IPS DF 6.9 (cell line): ENCODE results near the gene LCNL1.

Experiments used
- DNase-seq: peaks from one replicate; pipeline ENCODE4 v3.0.0-alpha.2; 2013; ENCODE audit warnings: low read depth, low spot score
- H3K27ac ChIP-seq: one replicate; pipeline ENCODE4 v1.5.1; 2013; ENCODE audit warnings: low read length, control low read depth
- H3K27me3 ChIP-seq: 2 replicates; pipeline ENCODE4 v1.6.1; 2013; ENCODE audit warnings: mild to moderate bottlenecking, low read length; ENCODE audit not compliant: control insufficient read depth, insufficient read depth
- H3K36me3 ChIP-seq: 2 replicates; pipeline ENCODE4 v1.6.1; 2013; ENCODE audit warnings: low read length; ENCODE audit not compliant: control insufficient read depth, insufficient read depth
- H3K4me1 ChIP-seq: 2 replicates; pipeline ENCODE4 v1.6.1; 2013; ENCODE audit warnings: low read length; ENCODE audit not compliant: control insufficient read depth, insufficient read depth
- H3K4me3 ChIP-seq: 2 replicates; pipeline ENCODE4 v1.5.1; 2013; ENCODE audit warnings: mild to moderate bottlenecking, low read length
- H3K9me3 ChIP-seq: 2 replicates; pipeline ENCODE4 v1.6.1; 2013; ENCODE audit warnings: low read length, inconsistent platforms; ENCODE audit not compliant: control insufficient read depth, insufficient read depth
- WGBS: extraction: QIAGEN DNeasy Blood & Tissue Kit; methylation state at CpG from one replicate; pipeline ENCODE4 v1.1.7; 2013; ENCODE audit warnings: mixed read lengths, missing lambda C conversion rate; ENCODE audit not compliant: insufficient read length, insufficient coverage; 5-methylcytosine and 5-hydroxymethylcytosine counted together

LCNL1 gene

DNA sequence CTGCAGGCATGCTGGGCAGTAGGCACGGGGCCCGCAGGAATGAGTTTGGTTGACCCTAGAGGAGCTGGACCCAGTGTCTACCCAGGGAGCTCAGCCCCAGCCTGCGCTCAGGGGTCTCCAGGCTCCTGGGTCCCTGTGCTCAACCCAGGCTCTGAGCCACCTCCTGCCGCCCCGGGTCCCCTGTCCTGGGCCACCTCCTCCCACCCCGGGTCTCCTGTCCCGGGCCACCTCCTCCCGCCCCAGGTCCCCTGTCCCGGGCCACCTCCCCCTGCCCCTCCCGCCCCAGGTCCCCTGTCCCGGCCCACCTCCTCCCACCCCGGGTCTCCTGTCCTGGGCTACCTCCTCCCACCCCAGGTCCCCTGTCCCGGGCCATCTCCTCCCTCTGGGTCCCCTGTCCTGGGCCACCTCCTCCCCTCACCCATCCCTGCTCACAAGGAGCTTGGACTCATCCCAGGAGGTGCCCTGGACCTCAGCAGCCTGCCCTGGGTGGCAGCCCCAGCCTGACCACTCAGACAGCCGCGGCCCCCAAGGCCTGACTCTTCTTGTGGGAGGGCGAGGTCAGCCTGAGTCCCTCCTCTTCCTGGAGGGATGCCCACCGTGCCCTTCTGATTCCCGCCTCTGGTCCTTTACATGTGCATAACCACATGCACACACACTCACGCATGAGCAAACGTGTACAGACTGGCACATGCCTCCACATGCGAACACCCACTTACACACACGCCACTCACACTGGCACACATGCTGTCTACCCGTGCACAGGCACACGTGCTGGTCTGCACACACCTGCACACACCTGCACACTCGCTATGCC lies 28.3 kb upstream of the LCNL1 start:
- no peaks in the 10 kb centered on the region for H3K27me3 ChIP-seq
- no CpG with 5 or more reads among the region's 25 CpGs for WGBS
- H3K27ac ChIP-seq = no peak overlapping the region
- DNase-seq = no peak
- H3K4me3 ChIP-seq = no peak overlapping the region
- H3K9me3 ChIP-seq = no peaks in the 10 kb centered on the region
- H3K36me3 ChIP-seq = no peaks in the 10 kb centered on the region; the same call in 1 of the 2 replicates
- H3K4me1 ChIP-seq = no peaks in the 10 kb centered on the region; the same call in 1 of the 2 replicates

DNA sequence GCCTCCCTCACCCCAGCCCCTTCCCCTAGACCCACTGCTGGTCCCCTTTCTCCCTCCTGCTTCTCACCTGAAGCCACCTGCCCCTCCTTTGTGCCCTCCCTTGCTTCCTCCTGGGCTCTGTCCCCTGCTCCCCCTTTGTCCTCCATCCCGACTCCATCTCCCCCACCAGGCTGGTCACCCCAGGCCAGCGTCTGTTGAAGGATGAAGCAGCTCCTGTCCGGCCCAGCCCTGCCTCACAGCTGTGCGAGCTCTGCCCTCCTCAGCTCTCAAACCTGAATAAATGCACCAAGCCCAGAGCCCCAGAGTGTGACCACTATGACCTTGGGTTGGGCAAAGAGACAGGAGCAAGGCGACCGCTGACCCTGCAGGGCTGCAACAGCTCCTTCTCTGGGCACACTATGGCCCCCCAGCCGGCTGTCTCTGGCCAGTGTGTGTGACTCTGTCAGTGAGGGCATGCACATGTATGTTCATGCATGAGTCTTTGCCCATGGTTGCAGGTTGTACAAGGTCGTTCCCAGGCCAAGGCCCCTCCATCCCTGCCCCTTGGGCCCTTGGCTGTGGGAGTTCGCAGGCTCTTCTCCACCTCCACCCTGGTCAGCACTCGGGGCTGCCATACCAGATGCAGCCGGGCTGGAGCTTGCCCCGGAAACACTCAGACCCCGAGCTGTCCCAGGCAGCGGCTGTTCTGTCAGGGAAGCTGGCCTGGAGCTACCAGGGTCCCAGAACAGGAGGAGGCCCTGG lies 27.4 kb upstream of the LCNL1 start:
- no peak for DNase-seq
- no peak overlapping the region for H3K27ac ChIP-seq
- WGBS = no CpG with 5 or more reads among the region's 14 CpGs
- H3K36me3 ChIP-seq = no peaks in the 10 kb centered on the region; the same call in 1 of the 2 replicates
- H3K9me3 ChIP-seq = no peaks in the 10 kb centered on the region
- no peak overlapping the region for H3K4me3 ChIP-seq
- H3K4me1 ChIP-seq = no peaks in the 10 kb centered on the region; the same call in 1 of the 2 replicates
- H3K27me3 ChIP-seq = no peaks in the 10 kb centered on the region

DNA sequence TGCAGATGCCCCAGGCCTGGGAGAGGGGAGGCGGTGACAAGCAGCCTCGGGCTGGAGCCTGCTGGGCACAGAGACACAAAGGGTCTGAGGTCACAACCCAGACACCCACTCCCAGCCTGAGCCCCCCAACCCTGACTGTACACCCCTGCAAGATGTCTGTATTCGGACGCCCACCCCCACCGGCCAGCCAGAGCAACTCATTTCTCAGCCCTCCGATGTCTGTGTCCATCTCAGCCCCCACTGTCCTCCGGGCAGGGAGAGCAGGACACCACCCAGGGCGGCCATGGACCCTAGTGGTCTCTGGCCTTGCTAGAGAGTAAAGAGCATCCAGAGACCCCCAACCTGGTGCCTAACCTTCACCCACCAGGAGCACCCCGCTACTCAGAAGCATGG lies 26.9 kb upstream of the LCNL1 start:
- Histone ChIP-seq H3K36me3 (no peaks in the 10 kb centered on the region; the same call in 1 of the 2 replicates), H3K4me3 (no peak overlapping the region), H3K9me3 (no peaks in the 10 kb centered on the region), H3K4me1 (no peaks in the 10 kb centered on the region), H3K27ac (no peak overlapping the region), H3K27me3 (no peaks in the 10 kb centered on the region)
- no peak for DNase-seq
- WGBS = no CpG with 5 or more reads among the region's 9 CpGs

DNA sequence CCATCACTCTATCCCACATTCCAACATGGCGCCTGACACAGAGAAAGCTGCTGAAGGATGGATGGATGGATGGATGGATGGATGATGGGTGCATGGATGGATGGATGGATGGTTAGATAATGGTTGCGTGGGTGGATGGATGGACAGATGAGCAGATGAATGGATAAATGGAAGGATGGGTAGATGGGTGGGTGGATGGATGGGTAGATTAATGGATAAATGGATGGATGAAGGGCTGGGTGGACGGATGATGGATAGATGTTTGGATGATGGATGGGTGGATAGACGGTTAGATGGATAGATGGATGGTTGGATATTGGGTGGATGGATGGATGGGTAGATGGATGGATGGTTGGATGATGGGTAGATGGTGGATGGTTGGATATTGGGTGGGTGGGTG lies 26.2 kb upstream of the LCNL1 start:
- H3K9me3 ChIP-seq = no peaks in the 10 kb centered on the region
- H3K4me1 ChIP-seq = no peaks in the 10 kb centered on the region
- WGBS = 100% methylated on average over 2 of the region's 4 CpGs
- no peak overlapping the region for H3K27ac ChIP-seq
- DNase-seq = no peak
- H3K4me3 ChIP-seq = no peak overlapping the region
- no peaks in the 10 kb centered on the region for H3K27me3 ChIP-seq
- no peaks in the 10 kb centered on the region; the same call in 1 of the 2 replicates for H3K36me3 ChIP-seq

DNA sequence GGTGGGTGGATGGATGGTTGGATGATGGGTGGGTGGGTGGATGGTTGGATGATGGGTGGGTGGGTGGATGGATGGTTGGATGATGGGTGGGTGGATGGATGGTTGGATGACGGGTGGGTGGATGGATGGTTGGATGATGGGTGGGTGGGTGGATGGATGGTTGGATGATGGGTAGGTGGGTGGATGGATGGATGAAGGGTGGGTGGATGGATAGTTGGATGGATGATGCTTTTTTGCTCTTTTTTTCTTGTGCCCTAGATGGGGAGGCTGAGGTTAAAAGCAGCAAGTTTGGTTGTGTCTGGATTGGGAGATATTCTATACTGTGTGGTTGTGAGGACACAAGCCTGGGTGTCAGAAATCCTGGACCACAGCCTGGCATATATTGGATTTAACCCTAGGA lies 25.3 kb upstream of the LCNL1 start:
- WGBS = 100% methylated on average over 1 of the region's 1 CpG
- no peaks in the 10 kb centered on the region for H3K4me1 ChIP-seq

DNA sequence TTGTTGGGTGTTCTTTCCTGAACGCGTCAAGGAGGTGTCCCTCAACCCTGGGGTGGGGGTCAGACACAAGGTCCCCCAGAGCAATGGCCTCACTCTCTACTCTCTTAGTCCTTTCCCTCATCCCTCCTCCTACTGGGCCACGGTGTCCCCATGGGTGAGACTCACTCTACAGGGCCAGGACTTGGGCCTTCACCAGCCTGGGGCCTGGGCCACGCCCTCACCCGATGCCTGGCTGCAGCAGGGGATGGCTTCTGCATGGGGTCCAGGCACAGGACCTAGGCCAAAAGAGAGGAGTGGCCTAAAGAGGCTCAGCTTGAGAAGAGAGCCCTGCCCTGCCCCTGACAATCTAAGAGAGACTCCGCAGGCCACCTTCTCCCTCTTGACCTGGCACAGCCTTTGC lies 24.9 kb upstream of the LCNL1 start:
- no peaks in the 10 kb centered on the region for H3K9me3 ChIP-seq
- no peaks in the 10 kb centered on the region; the same call in 1 of the 2 replicates for H3K36me3 ChIP-seq
- no peaks in the 10 kb centered on the region for H3K4me1 ChIP-seq
- H3K4me3 ChIP-seq = no peak overlapping the region
- H3K27ac ChIP-seq = no peak overlapping the region
- H3K27me3 ChIP-seq = no peaks in the 10 kb centered on the region
- no CpG with 5 or more reads among the region's 6 CpGs for WGBS
- no peak for DNase-seq

More for the DNA sequence above, 25.3 kb upstream of the LCNL1 start:
- DNase-seq = no peak
- Histone ChIP-seq H3K4me3 (no peak overlapping the region), H3K36me3 (no peaks in the 10 kb centered on the region; the same call in 1 of the 2 replicates), H3K9me3 (no peaks in the 10 kb centered on the region), H3K27me3 (no peaks in the 10 kb centered on the region), H3K27ac (no peak overlapping the region)

DNA sequence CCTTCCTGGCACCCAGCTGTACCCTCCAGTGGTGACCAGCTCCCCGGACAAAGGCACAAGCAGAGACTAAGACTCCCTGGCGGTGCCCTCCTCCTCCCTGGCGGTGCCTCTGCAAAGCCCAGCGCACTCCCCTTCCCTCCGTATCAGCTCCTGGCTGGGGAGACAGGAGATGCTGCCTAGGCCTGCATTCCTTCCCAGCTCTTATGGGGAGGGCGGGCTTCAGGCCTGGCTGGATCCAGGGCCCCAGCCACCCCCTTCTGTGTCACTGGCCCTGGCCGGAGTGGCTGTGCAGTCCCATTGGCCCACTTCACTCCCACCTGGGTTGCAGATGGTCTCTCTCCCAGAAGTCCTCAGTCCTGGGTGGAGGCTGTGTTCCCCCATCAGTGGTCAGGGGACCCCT lies 24.3 kb upstream of the LCNL1 start:
- Histone ChIP-seq H3K27me3 (no peaks in the 10 kb centered on the region), H3K4me1 (no peaks in the 10 kb centered on the region), H3K27ac (no peak overlapping the region), H3K36me3 (no peaks in the 10 kb centered on the region; the same call in 1 of the 2 replicates), H3K4me3 (no peak overlapping the region), H3K9me3 (no peaks in the 10 kb centered on the region)
- no CpG with 5 or more reads among the region's 7 CpGs for WGBS
- no peak for DNase-seq

DNA sequence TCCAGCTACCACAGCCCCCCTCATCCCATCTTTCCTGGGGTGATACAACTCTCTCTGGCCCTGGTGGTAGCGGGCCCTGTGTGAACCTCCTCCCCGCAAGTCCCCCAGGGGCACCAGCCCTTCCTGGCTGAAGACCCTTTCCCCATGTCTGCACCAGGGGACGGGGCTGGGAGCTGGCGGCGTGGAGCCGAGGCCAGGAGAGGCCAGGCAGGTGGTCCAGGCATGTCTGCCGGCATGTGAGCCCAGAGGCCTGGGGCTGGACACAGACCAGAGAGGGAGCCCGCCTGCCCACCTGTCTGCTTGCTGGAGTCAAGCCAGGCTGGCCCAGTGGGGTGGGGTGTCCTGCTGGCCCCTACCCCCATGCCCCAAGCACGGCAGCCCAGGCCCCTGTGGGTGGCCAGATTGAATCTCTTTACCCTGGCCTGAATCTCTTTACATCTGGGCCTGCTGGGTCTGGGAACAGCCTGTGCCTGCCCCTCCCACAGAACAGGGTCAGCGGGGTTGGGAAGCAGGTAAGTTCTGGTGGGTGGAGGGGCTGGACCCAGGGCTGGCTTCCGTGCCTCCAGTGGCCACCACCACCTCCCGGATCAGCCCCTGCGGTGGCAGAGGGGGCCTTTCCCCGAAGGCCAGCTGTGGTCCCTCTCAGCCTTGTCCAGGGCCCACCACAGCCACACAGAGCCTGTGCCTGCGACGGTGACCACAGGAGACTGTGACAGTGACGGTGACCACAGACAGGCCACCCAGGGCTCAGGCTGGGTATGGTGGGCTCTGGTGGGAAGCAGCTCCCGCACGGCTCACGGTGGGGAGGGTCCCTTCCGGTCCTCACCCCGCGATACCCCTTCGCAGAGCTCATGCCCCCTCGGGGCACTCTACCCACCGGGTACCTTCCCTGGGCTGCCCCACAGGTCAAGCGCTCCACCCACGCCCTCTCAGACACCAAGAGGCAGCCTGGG lies 23.6 kb upstream of the LCNL1 start:
- H3K36me3 ChIP-seq = no peaks in the 10 kb centered on the region; the same call in 1 of the 2 replicates
- WGBS = no CpG with 5 or more reads among the region's 28 CpGs
- no peak for DNase-seq
- H3K4me1 ChIP-seq = no peaks in the 10 kb centered on the region
- no peak overlapping the region for H3K4me3 ChIP-seq
- H3K27ac ChIP-seq = no peak overlapping the region
- H3K27me3 ChIP-seq = no peaks in the 10 kb centered on the region
- H3K9me3 ChIP-seq = no peaks in the 10 kb centered on the region

DNA sequence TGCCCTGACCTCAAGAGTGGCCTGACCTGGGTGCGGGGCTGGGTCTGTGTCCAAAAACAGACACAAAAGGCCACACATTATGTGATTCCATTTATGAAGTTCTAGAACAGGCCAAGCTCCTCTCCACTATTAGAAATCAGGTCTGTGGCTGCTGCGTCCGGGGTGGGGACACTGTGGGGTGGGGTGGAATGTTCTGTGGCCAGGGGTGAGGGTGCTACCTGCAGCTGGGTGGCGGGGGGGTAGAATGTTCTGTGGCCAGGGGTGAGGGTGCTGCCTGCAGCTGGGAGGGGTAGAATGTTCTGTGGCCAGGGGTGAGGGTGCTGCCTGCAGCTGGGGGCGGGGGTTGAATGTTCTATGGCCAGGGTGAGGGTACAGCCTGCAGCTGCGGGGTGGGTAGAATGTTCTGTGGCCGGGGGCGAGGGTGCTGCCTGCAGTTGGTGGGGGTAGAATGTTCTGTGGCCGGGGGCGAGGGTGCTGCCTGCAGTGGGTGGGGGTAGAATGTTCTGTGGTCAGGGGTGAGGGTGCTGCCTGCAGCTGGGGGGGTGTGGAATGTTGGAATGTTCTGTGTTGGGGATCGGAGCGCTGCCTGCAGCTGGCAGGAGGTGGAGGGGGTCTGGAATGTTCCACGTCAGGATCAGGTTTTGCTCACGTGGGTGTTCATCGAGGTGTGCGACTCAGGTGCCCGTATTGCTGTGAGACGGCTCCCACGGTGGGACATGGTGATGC lies 22.4 kb upstream of the LCNL1 start:
- no CpG with 5 or more reads among the region's 19 CpGs for WGBS
- no peaks in the 10 kb centered on the region for H3K27me3 ChIP-seq
- H3K4me1 ChIP-seq = no peaks in the 10 kb centered on the region
- no peak for DNase-seq
- no peaks in the 10 kb centered on the region for H3K36me3 ChIP-seq
- H3K27ac ChIP-seq = no peak overlapping the region
- H3K4me3 ChIP-seq = no peak overlapping the region
- H3K9me3 ChIP-seq = no peaks in the 10 kb centered on the region
